A673 (cell line): ENCODE data around the gene NUP210L. TPM values are rescaled to one million over a fixed set of nuclear protein-coding genes. Genes with fewer than 3 reads are reported as not detected.

Experiments used
- BruUV-seq: library from RNA; stranded (reverse); fragments of 400-500 nt; replicated peaks from 2 replicates; lab custom pipeline; 2021; lab: Mats Ljungman, UMichigan
- CTCF ChIA-PET: fragments of 300-600 bp; sonication (Branson Sonifier 250); formaldehyde crosslinking; loops from one replicate; lab custom pipeline; 2022; ENCODE audit warnings: antibody characterized with exemption; lab: Charles Lee
- POLR2A ChIA-PET: fragments of 300-600 bp; sonication (Branson Sonifier 250); formaldehyde crosslinking; loops from one replicate; lab custom pipeline; 2022; ENCODE audit warnings: antibody characterized with exemption; ENCODE audit not compliant: low non-redundant PET; lab: Charles Lee
- DNase-seq: peaks from one replicate; pipeline ENCODE4 v3.0.0-alpha.2; 2015; ENCODE audit warnings: low spot score
- H3K27ac ChIP-seq: fragments of 200-600 bp; sonication (generic); 2 replicates; pipeline ENCODE4 v1.5.1; 2016; ENCODE audit warnings: mixed run types, low read depth, mild to moderate bottlenecking, mixed read lengths, antibody characterized with exemption, low read length; ENCODE audit not compliant: poor library complexity, severe bottlenecking
- H3K27me3 ChIP-seq: fragments of 200-600 bp; sonication (generic); replicated peaks from 2 replicates; pipeline ENCODE4 v1.6.1; 2017; ENCODE audit warnings: mixed run types, low read depth, mild to moderate bottlenecking, mixed read lengths, antibody characterized with exemption, low read length; ENCODE audit not compliant: insufficient read depth, poor library complexity
- H3K36me3 ChIP-seq: fragments of 200-600 bp; sonication (generic); 2 replicates; pipeline ENCODE4 v1.6.1; 2016; ENCODE audit warnings: mixed run types, mild to moderate bottlenecking, mixed read lengths, antibody characterized with exemption, low read length; ENCODE audit not compliant: insufficient read depth, poor library complexity, severe bottlenecking
- H3K4me1 ChIP-seq: fragments of 200-600 bp; sonication (generic); 2 replicates; pipeline ENCODE4 v1.6.1; 2017; ENCODE audit warnings: mixed run types, mild to moderate bottlenecking, mixed read lengths, antibody characterized with exemption, low read length; ENCODE audit not compliant: insufficient read depth, poor library complexity, severe bottlenecking
- H3K4me3 ChIP-seq: fragments of 200-600 bp; sonication (generic); 2 replicates; pipeline ENCODE4 v1.5.1; 2016; ENCODE audit warnings: low read depth, mixed run types, mild to moderate bottlenecking, mixed read lengths, low read length; ENCODE audit not compliant: poor library complexity, severe bottlenecking
- H3K9me3 ChIP-seq: fragments of 200-600 bp; sonication (generic); 2 replicates; pipeline ENCODE4 v1.6.1; 2016; ENCODE audit warnings: mixed run types, low read depth, mild to moderate bottlenecking, mixed read lengths, antibody characterized with exemption, low read length; ENCODE audit not compliant: poor library complexity, severe bottlenecking
- EZH2 ChIP-seq: fragments of 200-600 bp; sonication (generic); IDR thresholded peaks from 2 replicates; pipeline ENCODE4 v1.6.1; 2017; ENCODE audit warnings: borderline replicate concordance, low read depth, mild to moderate bottlenecking, mixed read lengths, antibody characterized with exemption, low read length; ENCODE audit not compliant: poor library complexity, severe bottlenecking
- intact Hi-C: fragments of 100-400 bp; cut with micrococcal nuclease; formaldehyde crosslinking; loops from one replicate; pipeline ENCODE4 v1.10.0; 2022; ENCODE audit not compliant: unreplicated experiment
- total RNA-seq: library from RNA; stranded (reverse); gene quantifications from 2 replicates; pipeline ENCODE4 v1.2.3, GENCODE V29; 2021
- TF ChIP-seq, protein P1 (sequence below): fragments of 300-800, 200-600 bp; sonication (generic); conservative IDR thresholded peaks from 2 replicates; pipeline ENCODE4 v1.5.1; 2017; ENCODE audit warnings: low read depth, mild to moderate bottlenecking, antibody characterized with exemption, low read length, moderate library complexity, mixed read lengths

The NUP210L gene
- total RNA-seq, 1 experiment from 2014 or later = 0.04 TPM

DNA sequence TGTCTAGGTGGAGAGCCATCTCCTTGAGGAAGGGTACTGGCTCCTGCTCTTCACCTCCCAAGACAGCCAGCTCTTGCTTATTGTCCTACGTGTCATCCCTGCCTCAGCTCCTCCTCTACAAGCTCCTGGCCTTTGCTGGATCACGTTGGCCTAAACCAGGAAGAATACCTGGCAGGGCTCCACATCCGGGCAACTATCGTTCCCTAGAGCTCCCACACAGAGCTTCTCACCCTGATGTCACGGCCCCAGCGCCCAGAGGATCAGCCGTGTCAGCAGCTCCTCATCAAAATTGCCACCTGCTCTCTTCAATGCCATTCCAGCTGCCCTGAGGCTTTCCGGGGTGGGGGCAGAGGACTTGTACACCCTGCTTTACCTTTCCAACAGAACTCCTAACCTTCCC is 38.9 kb upstream of the NUP210L start:
- BruUV-seq = no TSS peak

DNA sequence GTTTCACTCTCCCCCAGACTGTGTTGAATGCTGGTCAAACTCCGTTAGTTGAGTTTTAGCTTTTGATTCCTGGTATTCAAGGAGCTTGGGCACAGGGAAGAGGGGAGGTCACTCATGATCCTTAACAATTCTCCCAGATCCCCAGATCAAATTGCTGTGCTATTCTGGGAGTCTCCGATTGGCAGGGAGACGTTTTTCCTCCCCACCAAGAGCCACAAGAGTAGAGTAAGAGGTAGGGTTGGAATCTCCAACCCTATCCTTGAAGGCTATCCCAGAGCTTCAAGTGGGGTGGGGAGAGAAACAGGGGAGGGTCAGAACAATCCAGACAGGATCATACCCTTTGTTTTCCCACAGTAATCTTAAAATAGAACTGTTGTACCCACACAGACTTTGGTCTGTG is 37.6 kb upstream of the NUP210L start:
- ChIA-PET POLR2A (no interaction called here), CTCF (no interaction called here)
- TF ChIP-seq, protein P1, sequence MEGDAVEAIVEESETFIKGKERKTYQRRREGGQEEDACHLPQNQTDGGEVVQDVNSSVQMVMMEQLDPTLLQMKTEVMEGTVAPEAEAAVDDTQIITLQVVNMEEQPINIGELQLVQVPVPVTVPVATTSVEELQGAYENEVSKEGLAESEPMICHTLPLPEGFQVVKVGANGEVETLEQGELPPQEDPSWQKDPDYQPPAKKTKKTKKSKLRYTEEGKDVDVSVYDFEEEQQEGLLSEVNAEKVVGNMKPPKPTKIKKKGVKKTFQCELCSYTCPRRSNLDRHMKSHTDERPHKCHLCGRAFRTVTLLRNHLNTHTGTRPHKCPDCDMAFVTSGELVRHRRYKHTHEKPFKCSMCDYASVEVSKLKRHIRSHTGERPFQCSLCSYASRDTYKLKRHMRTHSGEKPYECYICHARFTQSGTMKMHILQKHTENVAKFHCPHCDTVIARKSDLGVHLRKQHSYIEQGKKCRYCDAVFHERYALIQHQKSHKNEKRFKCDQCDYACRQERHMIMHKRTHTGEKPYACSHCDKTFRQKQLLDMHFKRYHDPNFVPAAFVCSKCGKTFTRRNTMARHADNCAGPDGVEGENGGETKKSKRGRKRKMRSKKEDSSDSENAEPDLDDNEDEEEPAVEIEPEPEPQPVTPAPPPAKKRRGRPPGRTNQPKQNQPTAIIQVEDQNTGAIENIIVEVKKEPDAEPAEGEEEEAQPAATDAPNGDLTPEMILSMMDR = no peak
- no peak for TF ChIP-seq EZH2
- peaks cover 5% of the 10 kb centered on the region for H3K27me3 ChIP-seq
- H3K9me3 ChIP-seq = no peaks in the 10 kb centered on the region
- no peaks in the 10 kb centered on the region for H3K4me1 ChIP-seq
- intact Hi-C loops = no loop called here
- no TSS peak for BruUV-seq
- no peak overlapping the region for H3K27ac ChIP-seq
- DNase-seq = no peak
- H3K4me3 ChIP-seq = no peak overlapping the region
- H3K36me3 ChIP-seq = no peaks in the 10 kb centered on the region

More for the DNA sequence above, 38.9 kb upstream of the NUP210L start:
- intact Hi-C loops = no loop called here
- no peak for DNase-seq
- H3K9me3 ChIP-seq = no peaks in the 10 kb centered on the region
- peaks cover 5% of the 10 kb centered on the region for H3K27me3 ChIP-seq
- H3K36me3 ChIP-seq = no peaks in the 10 kb centered on the region
- H3K4me1 ChIP-seq = no peaks in the 10 kb centered on the region
- H3K27ac ChIP-seq = no peak overlapping the region
- ChIA-PET POLR2A (no interaction called here), CTCF (no interaction called here)
- no peak overlapping the region for H3K4me3 ChIP-seq
- TF ChIP-seq EZH2 = no peak
- TF ChIP-seq, protein P1 = no peak

DNA sequence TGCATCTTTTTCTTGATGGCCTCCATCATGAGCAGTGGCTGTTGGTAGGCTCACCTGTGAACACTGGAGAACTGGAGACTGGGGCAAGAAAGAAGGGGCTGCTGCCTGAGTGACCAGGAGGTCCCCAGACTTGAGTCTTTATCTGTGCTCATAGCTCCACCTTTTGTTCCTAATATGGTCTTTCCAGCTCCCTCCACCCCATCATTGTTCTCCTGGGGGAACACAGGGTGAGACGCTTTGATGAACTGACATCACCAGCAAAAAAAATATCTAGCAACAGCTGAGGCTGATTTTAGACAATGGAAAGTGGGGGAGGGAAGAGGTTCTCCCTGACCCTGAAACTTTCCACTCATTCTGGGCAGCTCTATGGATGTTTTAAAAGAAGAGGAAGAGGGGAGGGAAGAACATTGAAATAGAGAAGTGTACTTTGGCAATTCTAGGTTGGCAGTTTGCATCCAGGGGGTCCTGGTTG is 37.2 kb upstream of the NUP210L start, which contains the start of gene TPM3:
Gene TPM3 (minus strand): TSS at position 111 of the 472 bp plus-strand sequence. CDS start 82 bp downstream, at position 29.
- H3K27ac ChIP-seq = no peak within 1 kb of the TSS
- H3K9me3 ChIP-seq = no peaks in the 10 kb centered on the region
- H3K4me1 ChIP-seq = no peaks in the 10 kb centered on the region
- CTCF ChIA-PET = no interaction called here
- no peak for DNase-seq
- POLR2A ChIA-PET = no interaction called here
- intact Hi-C loops = no loop called here
- no TSS peak for BruUV-seq
- TF ChIP-seq EZH2 = no peak
- H3K27me3 ChIP-seq = peaks cover 5% of the 10 kb centered on the region
- no peaks in the 10 kb centered on the region for H3K36me3 ChIP-seq
- no peak within 1 kb of the TSS for H3K4me3 ChIP-seq

DNA sequence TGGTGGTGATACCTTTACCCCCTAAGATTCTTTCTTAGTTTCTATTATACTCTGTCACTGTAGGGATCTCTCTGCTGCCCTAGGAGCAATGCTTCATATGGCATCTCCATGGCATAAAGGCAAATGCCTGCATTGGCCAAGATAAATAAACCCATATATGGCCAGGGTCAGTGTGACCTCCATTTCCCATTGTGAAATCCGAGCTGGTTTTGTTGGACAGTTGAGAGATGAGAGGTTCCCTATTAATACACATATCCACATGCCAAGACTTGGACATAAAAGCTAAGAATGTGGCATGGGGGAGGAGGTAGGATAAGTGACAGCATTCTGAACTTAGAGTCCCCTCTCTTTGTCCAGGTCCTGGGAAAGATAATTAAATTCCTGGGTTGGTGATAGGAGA is 35.7 kb upstream of the NUP210L start:
- ChIA-PET POLR2A (no interaction called here), CTCF (no interaction called here)
- Histone ChIP-seq H3K4me1 (no peaks in the 10 kb centered on the region), H3K4me3 (no peak overlapping the region), H3K27ac (no peak overlapping the region), H3K9me3 (no peaks in the 10 kb centered on the region), H3K27me3 (peaks cover 5% of the 10 kb centered on the region), H3K36me3 (no peaks in the 10 kb centered on the region)
- no peak for TF ChIP-seq EZH2
- TF ChIP-seq, protein P1 = no peak
- BruUV-seq = no TSS peak
- DNase-seq = no peak
- intact Hi-C loops = no loop called here
